Keratinocyte (primary cell): ENCODE measurements around the gene FBXL17. TPM values are rescaled to one million over a fixed set of nuclear protein-coding genes. Genes with fewer than 3 reads are reported as not detected.

Source experiments
- DNase-seq: peaks from one replicate; pipeline ENCODE4 v3.0.0-alpha.2; 2011; ENCODE audit warnings: low read depth, missing footprints, low spot score
- FAIRE-seq: peaks from 2 replicates; lab custom pipeline; 2011; peaks lifted over from hg19 to GRCh38; lab: Jason Lieb, UNC
- H2AFZ ChIP-seq: 2 replicates; pipeline ENCODE4 v1.6.0; 2012; ENCODE audit warnings: low read length, control low read depth, inconsistent platforms; ENCODE audit not compliant: control insufficient read depth
- H3K27ac ChIP-seq: 2 replicates; pipeline ENCODE4 v1.5.1; 2011; ENCODE audit warnings: low read length; ENCODE audit not compliant: control insufficient read depth, insufficient read depth
- H3K27me3 ChIP-seq: 3 replicates; pipeline ENCODE4 v1.6.0; 2011; ENCODE audit warnings: low read length; ENCODE audit not compliant: control insufficient read depth, insufficient read depth; ENCODE audit errors: extremely low read depth
- H3K36me3 ChIP-seq, 2 experiments: 2 replicates in 1 of 2; 3 replicates in 1 of 2; pipeline ENCODE4 v1.5.1; 2011; ENCODE audit warnings: low read length in 2 of 2, mild to moderate bottlenecking in 1 of 2; ENCODE audit not compliant: control insufficient read depth in 2 of 2, insufficient read depth in 2 of 2; ENCODE audit errors: extremely low read depth in 1 of 2
- H3K4me1 ChIP-seq: 3 replicates; pipeline ENCODE4 v1.5.1; 2011; ENCODE audit warnings: low read length; ENCODE audit not compliant: control insufficient read depth, insufficient read depth; ENCODE audit errors: extremely low read depth
- H3K4me2 ChIP-seq: 3 replicates; pipeline ENCODE4 v1.6.0; 2011; ENCODE audit warnings: low read depth, low read length; ENCODE audit not compliant: control insufficient read depth, insufficient read depth; ENCODE audit errors: extremely low read depth
- H3K4me3 ChIP-seq, 3 experiments: fragments of 200-600 bp in 1 of 3; sonication (generic) in 1 of 3; 2 replicates in 2 of 3; 3 replicates in 1 of 3; pipeline ENCODE4 v1.5.1; 2011 to 2016; ENCODE audit warnings: low read length in 3 of 3, mild to moderate bottlenecking in 3 of 3, control low read depth in 2 of 3, inconsistent platforms in 1 of 3, low read depth in 1 of 3, mixed read lengths in 1 of 3, mixed run types in 1 of 3, moderate library complexity in 1 of 3; ENCODE audit not compliant: control insufficient read depth in 2 of 3, insufficient read depth in 2 of 3; ENCODE audit errors: extremely low read depth in 1 of 3
- H3K79me2 ChIP-seq: 2 replicates; pipeline ENCODE4 v1.6.0; 2012; ENCODE audit warnings: low read length; ENCODE audit not compliant: control insufficient read depth, insufficient read depth
- H3K9ac ChIP-seq: 3 replicates; pipeline ENCODE4 v1.6.0; 2011; ENCODE audit warnings: low read length; ENCODE audit not compliant: control insufficient read depth, insufficient read depth; ENCODE audit errors: extremely low read depth
- H3K9me1 ChIP-seq: 3 replicates; pipeline ENCODE4 v1.6.0; 2011; ENCODE audit warnings: low read length; ENCODE audit not compliant: control insufficient read depth, insufficient read depth; ENCODE audit errors: extremely low read depth
- H3K9me3 ChIP-seq: 2 replicates; pipeline ENCODE4 v1.5.1; 2012; ENCODE audit warnings: low read depth, low read length; ENCODE audit not compliant: control insufficient read depth
- H4K20me1 ChIP-seq: 3 replicates; pipeline ENCODE4 v1.6.0; 2011; ENCODE audit warnings: low read length; ENCODE audit not compliant: control insufficient read depth, insufficient read depth; ENCODE audit errors: extremely low read depth
- EZH2 ChIP-seq: IDR thresholded peaks from one replicate; pipeline ENCODE4 v1.6.1; 2012; ENCODE audit warnings: inconsistent platforms, mild to moderate bottlenecking, low read length, moderate library complexity
- dilution Hi-C: fragments of 300-500 bp; cut with MboI; formaldehyde crosslinking; loops from one replicate; pipeline ENCODE4 v1.7.0; 2020; ENCODE audit warnings: low sequenced_read_pairs; ENCODE audit not compliant: extremely low pct_ligation_motif_present
- polyA plus RNA-seq, 5 experiments: library from polyadenylated mRNA; depleted of rRNA in 3 of 5; stranded (reverse) in 3 of 5; stranded (forward) in 1 of 5; unstranded in 1 of 5; fragments of >200 nt; gene quantifications; 1 replicate in 1 of 5; 2 replicates in 3 of 5; 3 replicates in 1 of 5; pipeline versions ENCODE4 v1.2.1 to v1.2.3, GENCODE V29; 2011 to 2012; ENCODE audit warnings: missing spikeins in 2 of 5, low read depth in 1 of 5, low replicate concordance in 1 of 5
- TF ChIP-seq, protein P1 (sequence below), 3 experiments: IDR thresholded peaks in 1 of 3; conservative IDR thresholded peaks in 1 of 3; optimal IDR thresholded peaks in 1 of 3; 2 replicates in 2 of 3; 3 replicates in 1 of 3; pipeline versions ENCODE3 to v1.5.1; 2011; ENCODE audit warnings: low read length in 3 of 3, mild to moderate bottlenecking in 3 of 3, moderate library complexity in 2 of 3, control low read depth in 1 of 3, inconsistent platforms in 1 of 3; ENCODE audit not compliant: insufficient read depth in 2 of 3; ENCODE audit errors: extremely low read depth in 1 of 3

FBXL17 gene
- polyA plus RNA-seq, 1 donor (not counting 4 experiments of a cell fraction or from before 2014, with no cell fraction given) = 5.7 TPM

DNA sequence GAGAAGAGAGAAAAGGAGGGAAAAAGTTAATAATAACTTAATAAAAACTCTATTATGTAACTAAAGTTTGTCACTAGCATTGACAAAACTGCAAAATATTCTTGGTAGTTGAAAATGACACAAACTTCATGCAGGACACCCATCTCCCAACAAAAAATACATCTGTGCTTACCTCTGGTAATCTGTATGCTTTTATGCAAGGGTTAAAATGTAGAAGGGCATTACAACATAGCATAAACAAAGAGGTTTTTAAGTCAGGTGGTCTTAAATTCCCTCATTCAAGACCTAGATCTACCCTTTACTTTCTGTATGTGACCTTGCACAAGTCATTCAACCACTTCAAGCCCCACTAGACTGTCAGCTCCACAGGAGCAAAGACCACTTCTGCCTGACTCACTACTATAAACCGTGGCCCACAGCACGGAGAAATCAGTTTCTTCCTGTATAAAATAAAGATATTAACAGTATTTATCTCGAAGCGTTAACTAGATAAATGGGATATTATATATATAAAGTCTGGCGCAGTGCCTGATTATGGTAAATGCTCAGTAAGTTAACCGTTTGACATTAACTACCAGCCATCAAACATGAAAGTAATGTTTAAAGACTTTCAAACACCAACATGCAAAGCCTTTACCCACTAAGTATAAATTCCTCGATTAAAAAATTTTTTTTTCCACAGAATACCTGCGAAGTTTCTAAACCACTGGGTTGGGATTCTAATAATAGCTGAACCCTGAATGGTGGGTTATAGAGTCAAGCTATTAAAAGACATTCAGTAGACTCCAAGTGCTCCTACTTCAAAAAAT lies 2.0 kb downstream of the FBXL17 start:
- Histone ChIP-seq H2AFZ (peak overlapping the region; percentile 79), H3K79me2 (peaks cover 1% of the 10 kb centered on the region), H3K36me3 (no peaks in the 10 kb centered on the region)

DNA sequence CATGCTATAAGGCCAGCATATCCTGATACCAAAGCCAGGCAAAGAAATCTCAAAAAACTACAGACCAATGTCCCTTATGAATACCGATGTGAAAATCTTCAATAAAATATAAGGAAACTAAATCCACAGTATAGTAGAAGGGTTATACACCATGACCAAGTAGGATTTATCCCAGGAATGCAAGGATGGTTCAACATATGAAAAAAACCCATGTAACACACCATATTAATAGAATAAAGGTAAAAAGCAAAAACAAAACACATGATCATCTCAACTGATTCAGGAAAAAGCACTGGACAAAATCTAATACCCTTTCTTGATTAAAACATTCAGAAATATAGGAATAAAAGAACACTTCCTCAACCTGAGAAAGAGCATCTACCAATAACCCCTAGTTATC lies 6.1 kb downstream of the FBXL17 start:
- FAIRE-seq (no peak), DNase-seq (no peak)
- Histone ChIP-seq H4K20me1 (no peaks in the 10 kb centered on the region), H3K9ac (no peak overlapping the region), H3K4me2 (no peak overlapping the region), H2AFZ (no peak overlapping the region), H3K79me2 (peaks cover 4% of the 10 kb centered on the region), H3K9me1 (no peaks in the 10 kb centered on the region), H3K4me3 (no peak overlapping the region), H3K27me3 (no peaks in the 10 kb centered on the region), H3K27ac (no peak overlapping the region), H3K4me1 (peaks cover 6% of the 10 kb centered on the region), H3K36me3 (no peaks in the 10 kb centered on the region), H3K9me3 (peaks cover 3% of the 10 kb centered on the region)
- no peak for TF ChIP-seq EZH2
- TF ChIP-seq, protein P1, sequence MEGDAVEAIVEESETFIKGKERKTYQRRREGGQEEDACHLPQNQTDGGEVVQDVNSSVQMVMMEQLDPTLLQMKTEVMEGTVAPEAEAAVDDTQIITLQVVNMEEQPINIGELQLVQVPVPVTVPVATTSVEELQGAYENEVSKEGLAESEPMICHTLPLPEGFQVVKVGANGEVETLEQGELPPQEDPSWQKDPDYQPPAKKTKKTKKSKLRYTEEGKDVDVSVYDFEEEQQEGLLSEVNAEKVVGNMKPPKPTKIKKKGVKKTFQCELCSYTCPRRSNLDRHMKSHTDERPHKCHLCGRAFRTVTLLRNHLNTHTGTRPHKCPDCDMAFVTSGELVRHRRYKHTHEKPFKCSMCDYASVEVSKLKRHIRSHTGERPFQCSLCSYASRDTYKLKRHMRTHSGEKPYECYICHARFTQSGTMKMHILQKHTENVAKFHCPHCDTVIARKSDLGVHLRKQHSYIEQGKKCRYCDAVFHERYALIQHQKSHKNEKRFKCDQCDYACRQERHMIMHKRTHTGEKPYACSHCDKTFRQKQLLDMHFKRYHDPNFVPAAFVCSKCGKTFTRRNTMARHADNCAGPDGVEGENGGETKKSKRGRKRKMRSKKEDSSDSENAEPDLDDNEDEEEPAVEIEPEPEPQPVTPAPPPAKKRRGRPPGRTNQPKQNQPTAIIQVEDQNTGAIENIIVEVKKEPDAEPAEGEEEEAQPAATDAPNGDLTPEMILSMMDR (optimal IDR thresholded peaks at IDR 0.05 in 1 of 3, IDR thresholded peaks at IDR 0.05 in 1 of 3, conservative IDR thresholded peaks at IDR 0.05 in 1 of 3; ENCODE audit: extremely low read depth in 1 of 3, insufficient read depth in 2 of 3, low read length in 3 of 3) = no peak
- dilution Hi-C loops = no loop called here

More for the DNA sequence above, 2.0 kb downstream of the FBXL17 start:
- peaks cover 15% of the 10 kb centered on the region for H3K4me1 ChIP-seq
- peak overlapping the region; percentile 67 to 96 (median 84) for H3K4me3 ChIP-seq
- H3K9me1 ChIP-seq = no peaks in the 10 kb centered on the region
- no peak for DNase-seq
- TF ChIP-seq, protein P1 (optimal IDR thresholded peaks at IDR 0.05 in 1 of 3, IDR thresholded peaks at IDR 0.05 in 1 of 3, conservative IDR thresholded peaks at IDR 0.05 in 1 of 3; ENCODE audit: extremely low read depth in 1 of 3, insufficient read depth in 2 of 3, low read length in 3 of 3) = no peak
- no peak for TF ChIP-seq EZH2
- no peaks in the 10 kb centered on the region for H3K27me3 ChIP-seq
- H3K9me3 ChIP-seq = no peaks in the 10 kb centered on the region
- peak overlapping the region; percentile 85 for H3K4me2 ChIP-seq
- dilution Hi-C loops = no loop called here
- no peak for FAIRE-seq
- H3K9ac ChIP-seq = peak overlapping the region; percentile 89
- H4K20me1 ChIP-seq = no peaks in the 10 kb centered on the region
- peak overlapping the region; percentile 31 for H3K27ac ChIP-seq
